Body of pancreas (tissue), 4 donors: ENCODE results near the gene OR51A2. TPM values are rescaled to one million over a fixed set of nuclear protein-coding genes. Genes with fewer than 3 reads are reported as not detected.
"Not testable (repeated sequence)": the region's sequence is repeated elsewhere in the genome, so short reads cannot be mapped to it uniquely, and the experiment has no call there.

Source experiments
- ATAC-seq: fragments of 150-250 bp; one replicate; pipeline ENCODE4 v1.9.1; 2016
- DNase-seq, 4 donors: peaks; one replicate each; pipeline ENCODE4 v3.0.0-alpha.2; 2019
- H3K27ac ChIP-seq, 4 donors: fragments of 200-600 bp; sonication (generic); 1 replicate in 3 of 4; 2 replicates in 1 of 4; pipeline versions ENCODE4 v1.5.1 to v1.6.1; 2016 to 2019; ENCODE audit warnings: mild to moderate bottlenecking in 1 of 4, mixed read lengths in 1 of 4, moderate library complexity in 1 of 4
- H3K27me3 ChIP-seq, 2 donors: fragments of 200-600 bp; sonication (generic); one replicate each; pipeline ENCODE4 v1.6.0; 2016; ENCODE audit warnings: mild to moderate bottlenecking in 1 of 2
- H3K36me3 ChIP-seq, 2 donors: fragments of 200-600 bp; sonication (generic); replicated peaks in 1 of 2; 2 replicates each; pipeline ENCODE4 v1.5.1; 2016; ENCODE audit warnings: low read depth in 2 of 2; ENCODE audit not compliant: insufficient read depth in 1 of 2
- H3K4me1 ChIP-seq: fragments of 200-600 bp; sonication (generic); one replicate; pipeline ENCODE4 v1.6.0; 2016
- H3K4me3 ChIP-seq, 2 donors: fragments of 200-600 bp; sonication (generic); 1 replicate in 1 of 2; 2 replicates in 1 of 2; pipeline ENCODE4 v1.5.1; 2016 to 2019
- H3K9me3 ChIP-seq, 3 donors: fragments of 200-600 bp; sonication (generic); 1 replicate in 2 of 3; 2 replicates in 1 of 3; pipeline ENCODE4 v1.5.1; 2016
- CTCF ChIP-seq, 7 experiments: fragments of 450-650 bp in 4 of 7; fragments of 200-600 bp in 3 of 7; sonication (generic) in 3 of 7; IDR thresholded peaks; one replicate each; pipeline ENCODE4 v1.5.1; 2016 to 2019; ENCODE audit warnings: antibody characterized with exemption in 7 of 7
- POLR2A ChIP-seq, 3 donors: fragments of 450-650 bp; IDR thresholded peaks; one replicate each; pipeline ENCODE4 v1.6.1; 2016; ENCODE audit warnings: antibody characterized with exemption in 3 of 3, mild to moderate bottlenecking in 2 of 3
- WGBS, 2 donors: methylation state at CpG; one replicate each; pipeline ENCODE4 v1.1.5; 2017; 5-methylcytosine and 5-hydroxymethylcytosine counted together
- intact Hi-C: fragments of 100-400 bp; cut with DNase I; formaldehyde crosslinking; loops from one replicate; pipeline ENCODE4 v1.15.1; 2023
- total RNA-seq, 2 donors: library from RNA; depleted of rRNA; stranded (reverse); fragments of >200 nt; gene quantifications; one replicate each; pipeline ENCODE4 v1.1.0, GENCODE V29; 2016

Gene OR51A2, protein sequence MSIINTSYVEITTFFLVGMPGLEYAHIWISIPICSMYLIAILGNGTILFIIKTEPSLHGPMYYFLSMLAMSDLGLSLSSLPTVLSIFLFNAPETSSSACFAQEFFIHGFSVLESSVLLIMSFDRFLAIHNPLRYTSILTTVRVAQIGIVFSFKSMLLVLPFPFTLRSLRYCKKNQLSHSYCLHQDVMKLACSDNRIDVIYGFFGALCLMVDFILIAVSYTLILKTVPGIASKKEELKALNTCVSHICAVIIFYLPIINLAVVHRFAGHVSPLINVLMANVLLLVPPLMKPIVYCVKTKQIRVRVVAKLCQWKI
- total RNA-seq, result not detected

DNA sequence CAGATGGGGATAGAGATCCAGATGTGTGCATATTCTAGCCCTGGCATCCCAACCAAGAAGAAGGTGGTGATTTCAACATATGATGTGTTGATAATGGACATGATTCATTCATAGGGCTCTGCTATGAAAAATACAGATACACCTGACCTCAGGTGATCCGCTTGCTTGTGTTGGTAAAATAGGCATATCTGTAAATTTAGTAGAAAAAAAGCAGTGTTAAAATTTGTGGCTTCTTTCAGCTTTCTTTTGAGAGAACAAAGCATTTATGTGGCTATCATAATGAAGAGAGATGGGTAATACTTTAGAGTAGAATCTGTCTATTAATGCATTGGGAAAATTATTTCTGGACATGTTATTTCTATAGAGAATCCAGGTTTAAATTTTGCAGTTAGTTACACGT lies at the start of gene OR51A2:
Gene OR51A2, minus strand, starts transcription at position 101 of the 400 bp plus-strand sequence. Its CDS starts 0 bp downstream, at position 101.
- H3K27ac ChIP-seq, H3K9me3 ChIP-seq, H3K36me3 ChIP-seq, H3K27me3 ChIP-seq, H3K4me1 ChIP-seq, intact Hi-C loops, DNase-seq, H3K4me3 ChIP-seq, ATAC-seq: not testable (repeated sequence)
- 77 to 88% methylated on average over 2 of the region's 2 CpGs for WGBS, 2 donors

GRCh38 chr11:5004424-5005274 lies 49.1 kb upstream of the OR51A2 start:
- DNase-seq, result peak; percentile 61 to 83 (median 70)
- H3K27ac ChIP-seq, result no peak overlapping the region
- intact Hi-C loops, result loop anchor here (5.0 to 10.0 kb wide), 2 partner anchors 367 to 820 kb away; partner anchors contain the start of gene OR51D1
- no peaks in the 10 kb centered on the region for H3K36me3 ChIP-seq
- WGBS, 2 donors, result 21 to 23% methylated on average over 6 of the region's 6 CpGs
- no peaks in the 10 kb centered on the region for H3K9me3 ChIP-seq
- no peaks in the 10 kb centered on the region for H3K27me3 ChIP-seq
- no peaks in the 10 kb centered on the region for H3K4me1 ChIP-seq
- no peak overlapping the region for H3K4me3 ChIP-seq
- TF ChIP-seq POLR2A (IDR thresholded peaks at IDR 0.05) (no peak), CTCF (IDR thresholded peaks at IDR 0.05) (peak in 6 of 7 experiments; percentile 56 to 79 (median 63))
- peak; percentile 65 for ATAC-seq

GRCh38 chr11:4994551-4994950 lies 39.0 kb upstream of the OR51A2 start, which contains the start of gene OR51L1:
Gene OR51L1, plus strand, starts transcription at chr11:4994851. Its CDS starts 4,132 bp downstream, at chr11:4998983.
- Histone ChIP-seq H3K36me3 (no peaks in the 10 kb centered on the region), H3K9me3 (no peaks in the 10 kb centered on the region), H3K4me1 (no peaks in the 10 kb centered on the region), H3K27ac (no peak within 1 kb of the TSS), H3K4me3 (no peak within 1 kb of the TSS), H3K27me3 (no peaks in the 10 kb centered on the region)
- ATAC-seq (no peak), DNase-seq (no peak)
- WGBS, 2 donors, result 75 to 76% methylated on average over 2 of the region's 2 CpGs
- no peak for TF ChIP-seq CTCF (IDR thresholded peaks at IDR 0.05)
- intact Hi-C loops, result no loop called here

- no peaks in the 10 kb centered on the region for H3K27me3 ChIP-seq
- H3K36me3 ChIP-seq, result no peaks in the 10 kb centered on the region
- TF ChIP-seq POLR2A (IDR thresholded peaks at IDR 0.05) (no peak), CTCF (IDR thresholded peaks at IDR 0.05) (peak in 2 of 7 experiments; percentile 14 to 31)
- no peak overlapping the region for H3K27ac ChIP-seq
- H3K4me3 ChIP-seq, result no peak overlapping the region
- H3K9me3 ChIP-seq, result no peaks in the 10 kb centered on the region
- intact Hi-C loops, result no loop called here
- 43 to 63% methylated on average over 1 of the region's 1 CpG for WGBS, 2 donors
- no peaks in the 10 kb centered on the region for H3K4me1 ChIP-seq
- no peak for ATAC-seq
- DNase-seq, result no peak
These were observed 35.5 kb upstream of the OR51A2 start for GRCh38 chr11:4991060-4991459.

DNA sequence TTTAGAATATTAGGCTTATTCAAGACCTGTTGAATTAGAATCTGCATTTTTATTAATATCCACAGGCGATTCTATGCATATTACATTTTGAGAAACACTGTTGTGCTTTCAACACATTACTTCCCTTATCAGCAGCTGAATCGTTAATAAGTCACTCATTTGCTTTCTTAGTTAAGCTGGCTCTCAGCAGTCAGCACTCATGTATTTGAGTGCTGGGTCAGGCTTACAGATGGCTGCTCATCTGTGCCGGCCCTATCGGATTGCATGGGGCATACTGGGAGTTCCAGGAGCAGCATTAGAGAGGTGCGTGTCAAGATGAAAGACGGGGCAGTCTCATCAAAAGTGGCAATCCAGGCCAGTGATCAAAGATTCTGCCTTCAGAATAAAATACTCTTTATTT lies 28.3 kb upstream of the OR51A2 start:
- ATAC-seq (peak; percentile 75), DNase-seq (peak in 3 of 4 donors; percentile 12 to 19 (median 13))
- Histone ChIP-seq H3K27me3 (no peaks in the 10 kb centered on the region), H3K27ac (no peak overlapping the region), H3K9me3 (no peaks in the 10 kb centered on the region), H3K4me3 (no peak overlapping the region), H3K36me3 (no peaks in the 10 kb centered on the region), H3K4me1 (peaks cover 13% of the 10 kb centered on the region)
- intact Hi-C loops, result no loop called here
- no peak for TF ChIP-seq POLR2A (IDR thresholded peaks at IDR 0.05)
- no peak for TF ChIP-seq CTCF (IDR thresholded peaks at IDR 0.05)
- 17 to 25% methylated on average over 6 of the region's 6 CpGs for WGBS, 2 donors
